ENCODE measurements around the gene SLC13A4. TPM values are rescaled to one million over a fixed set of nuclear protein-coding genes. Genes with fewer than 3 reads are reported as not detected.

Gene SLC13A4
- total RNA-seq, 2 donors from 2014 or later = 1.8 to 3.2 TPM

GRCh38 chr7:135769005-135769802 is 41.2 kb upstream of the SLC13A4 start:
- Histone ChIP-seq H3K4me3 (ENCODE audit: low read length) (no peak overlapping the region), H3K4me1 (ENCODE audit: control insufficient read depth, insufficient read depth, low read length) (peaks cover 5% of the 10 kb centered on the region), H3K36me3 (ENCODE audit: control insufficient read depth, insufficient read depth, low read length) (no peaks in the 10 kb centered on the region), H3K27ac (ENCODE audit: low read depth, low read length) (no peak overlapping the region), H3K9me3 (ENCODE audit: control insufficient read depth, low read length) (no peaks in the 10 kb centered on the region), H3K9ac (ENCODE audit: extremely low read depth, low read length, poor library complexity, severe bottlenecking) (no peak overlapping the region), H3K27me3 (ENCODE audit: control insufficient read depth, insufficient read depth, low read length, poor library complexity, severe bottlenecking) (no peaks in the 10 kb centered on the region)
- peaks cover 53% of the 10 kb centered on the region for H3K4me1 Mint-ChIP-seq
- 87% methylated on average over 6 to 7 of the region's 7 CpGs for WGBS, 2 experiments (ENCODE audit: insufficient coverage in 1 of 2, insufficient read length in 1 of 2)
- H3K4me3 Mint-ChIP-seq = no peak overlapping the region
- TF ChIP-seq CTCF (conservative IDR thresholded peaks at IDR 0.05) = no peak
- no peaks in the 10 kb centered on the region for H3K9me3 Mint-ChIP-seq
- H3K27me3 Mint-ChIP-seq (ENCODE audit: insufficient read depth) = peaks cover 18% of the 10 kb centered on the region
- no peak for DNase-seq
- H3K27ac Mint-ChIP-seq = no peak overlapping the region
- H3K36me3 Mint-ChIP-seq (ENCODE audit: low read depth) = no peaks in the 10 kb centered on the region

GRCh38 chr7:135768467-135768866 is 40.5 kb upstream of the SLC13A4 start:
- Histone ChIP-seq H3K9ac (ENCODE audit: extremely low read depth, low read length, poor library complexity, severe bottlenecking) (no peak overlapping the region), H3K9me3 (ENCODE audit: control insufficient read depth, low read length) (no peaks in the 10 kb centered on the region), H3K4me1 (ENCODE audit: control insufficient read depth, insufficient read depth, low read length) (peaks cover 3% of the 10 kb centered on the region), H3K27ac (ENCODE audit: low read depth, low read length) (no peak overlapping the region), H3K4me3 (ENCODE audit: low read length) (no peak overlapping the region), H3K36me3 (ENCODE audit: control insufficient read depth, insufficient read depth, low read length) (no peaks in the 10 kb centered on the region), H3K27me3 (ENCODE audit: control insufficient read depth, insufficient read depth, low read length, poor library complexity, severe bottlenecking) (no peaks in the 10 kb centered on the region)
- Mint-ChIP-seq H3K9me3 (no peaks in the 10 kb centered on the region), H3K4me3 (no peak overlapping the region), H3K36me3 (ENCODE audit: low read depth) (no peaks in the 10 kb centered on the region), H3K4me1 (peaks cover 46% of the 10 kb centered on the region), H3K27ac (no peak overlapping the region), H3K27me3 (ENCODE audit: insufficient read depth) (peaks cover 18% of the 10 kb centered on the region)
- WGBS, 2 experiments (ENCODE audit: insufficient coverage in 1 of 2, insufficient read length in 1 of 2) = 81 to 88% methylated on average over 3 to 4 of the region's 4 CpGs
- no peak for TF ChIP-seq CTCF (conservative IDR thresholded peaks at IDR 0.05)
- peak; percentile 49 for DNase-seq

GRCh38 chr7:135768064-135768463 is 40.1 kb upstream of the SLC13A4 start:
- Histone ChIP-seq H3K27me3 (ENCODE audit: control insufficient read depth, insufficient read depth, low read length, poor library complexity, severe bottlenecking) (no peaks in the 10 kb centered on the region), H3K27ac (ENCODE audit: low read depth, low read length) (no peak overlapping the region), H3K4me3 (ENCODE audit: low read length) (no peak overlapping the region), H3K9ac (ENCODE audit: extremely low read depth, low read length, poor library complexity, severe bottlenecking) (no peak overlapping the region), H3K9me3 (ENCODE audit: control insufficient read depth, low read length) (no peaks in the 10 kb centered on the region), H3K36me3 (ENCODE audit: control insufficient read depth, insufficient read depth, low read length) (no peaks in the 10 kb centered on the region), H3K4me1 (ENCODE audit: control insufficient read depth, insufficient read depth, low read length) (no peaks in the 10 kb centered on the region)
- Mint-ChIP-seq H3K36me3 (ENCODE audit: low read depth) (no peaks in the 10 kb centered on the region), H3K27ac (no peak overlapping the region), H3K27me3 (ENCODE audit: insufficient read depth) (peaks cover 18% of the 10 kb centered on the region), H3K9me3 (no peaks in the 10 kb centered on the region), H3K4me3 (no peak overlapping the region), H3K4me1 (peaks cover 42% of the 10 kb centered on the region)
- no peak for TF ChIP-seq CTCF (conservative IDR thresholded peaks at IDR 0.05)
- no peak for DNase-seq
- 88 to 90% methylated on average over 2 to 3 of the region's 3 CpGs for WGBS, 2 experiments (ENCODE audit: insufficient coverage in 1 of 2, insufficient read length in 1 of 2)
